ENCODE results near the gene IMMP2L. TPM values are rescaled to one million over a fixed set of nuclear protein-coding genes. Genes with fewer than 3 reads are reported as not detected.

The IMMP2L gene
- total and polyA plus RNA-seq, 2 donors (not counting 3 experiments of a cell fraction or from before 2014, with no cell fraction given) = 9.9 to 11.8 TPM

GRCh38 chr7:111108000-111108399 lies 454.3 kb downstream of the IMMP2L start:
- no peaks in the 10 kb centered on the region for H3K27me3 ChIP-seq (ENCODE audit: control insufficient read depth in 2 of 2, insufficient read depth in 2 of 2, low read length in 2 of 2)
- H3K9ac ChIP-seq (replicated peaks; ENCODE audit: extremely low read depth, insufficient read depth, low read length) = no peak overlapping the region
- CTCF ChIA-PET = interaction anchor here (1.5 to 2.2 kb wide), 2 partner anchors 9 to 20 kb away, joined by 4 to 8 read pairs; no protein-coding TSS in a partner anchor
- no peak overlapping the region for H3K27ac ChIP-seq (ENCODE audit: insufficient read depth, low read depth, low read length)
- no peaks in the 10 kb centered on the region for H3K9me1 ChIP-seq (replicated peaks; ENCODE audit: control insufficient read depth, extremely low read depth, insufficient read depth, low read length)
- POLR2A ChIA-PET = no interaction called here
- no peaks in the 10 kb centered on the region for H3K4me1 ChIP-seq (ENCODE audit: control insufficient read depth, extremely low read depth, insufficient read depth, low read length)
- DNase-seq (ENCODE audit: low read depth, low spot score) (no peak), FAIRE-seq (no peak)
- no peaks in the 10 kb centered on the region for H4K20me1 ChIP-seq (replicated peaks; ENCODE audit: control insufficient read depth, extremely low read depth, insufficient read depth, low read length)
- dilution Hi-C loops (cut with MboI; ENCODE audit: extremely low pct_ligation_motif_present, low sequenced_read_pairs) (no loop called here), intact Hi-C loops (cut with micrococcal nuclease) (no loop called here)
- BruUV-seq (replicated peaks) = no TSS peak
- no peaks in the 10 kb centered on the region for H3K9me3 ChIP-seq (replicated peaks; ENCODE audit: control insufficient read depth, insufficient read depth, low read length)
- H3K79me2 ChIP-seq (ENCODE audit: control insufficient read depth, insufficient read depth, low read length) = no peaks in the 10 kb centered on the region
- no peak for TF ChIP-seq POLR2AphosphoS5 (IDR thresholded peaks at IDR 0.05; ENCODE audit: insufficient read depth, low read depth, low read length)
- TF ChIP-seq JUN (IDR thresholded peaks at IDR 0.05; ENCODE audit: borderline replicate concordance, insufficient read depth, insufficient read length, low read depth) = no peak
- TF ChIP-seq FOS (IDR thresholded peaks at IDR 0.05; ENCODE audit: borderline replicate concordance, insufficient read depth, low read length) = no peak
- TF ChIP-seq POLR2A (IDR thresholded peaks at IDR 0.05; ENCODE audit: low read depth, low read length) = no peak
- TF ChIP-seq MAX (IDR thresholded peaks at IDR 0.05; ENCODE audit: insufficient read depth, insufficient read length) = no peak
- TF ChIP-seq MYC (IDR thresholded peaks at IDR 0.05; ENCODE audit: low read depth, low read length) = no peak
- no peak for TF ChIP-seq EZH2 (IDR thresholded peaks at IDR 0.05; ENCODE audit: borderline replicate concordance, low read depth, low read length, severe bottlenecking)
- no peak for TF ChIP-seq CTCF (IDR thresholded peaks at IDR 0.05; ENCODE audit: extremely low read depth in 1 of 2, insufficient read depth in 1 of 2, low read depth in 1 of 2, low read length in 2 of 2)
- TF ChIP-seq GATA2 (IDR thresholded peaks at IDR 0.05; ENCODE audit: insufficient read depth, insufficient read length, low read depth, low read length) = no peak
- H3K36me3 ChIP-seq (ENCODE audit: control insufficient read depth in 2 of 2, extremely low read depth in 1 of 2, insufficient read depth in 2 of 2, low read length in 2 of 2) = no peaks in the 10 kb centered on the region
- no peak overlapping the region for H2AFZ ChIP-seq (ENCODE audit: low read depth, low read length)
- no peak overlapping the region for H3K4me3 ChIP-seq (replicated peaks in 1 of 3; ENCODE audit: insufficient read depth in 1 of 3, low read depth in 1 of 3, low read length in 3 of 3)
- no peak overlapping the region for H3K4me2 ChIP-seq (ENCODE audit: insufficient read depth, low read length)
